ACC112 (cell line): Measurements from ENCODE around the gene PHF21B.

Source experiments
- H2AFZ ChIP-seq: fragments of 200-600 bp; sonication (generic); one replicate; pipeline ENCODE4 v1.6.0; 2017; ENCODE audit warnings: antibody characterized with exemption, low read length; ENCODE audit not compliant: unreplicated experiment
- H3K27ac ChIP-seq: fragments of 200-600 bp; sonication (generic); 2 replicates; pipeline ENCODE4 v1.5.1; 2014; ENCODE audit warnings: low read depth, mild to moderate bottlenecking, antibody characterized with exemption, low read length, moderate library complexity
- H3K27me3 ChIP-seq: fragments of 200-600 bp; sonication (generic); 2 replicates; pipeline ENCODE4 v1.6.1; 2014; ENCODE audit warnings: mild to moderate bottlenecking, antibody characterized with exemption, low read length, moderate library complexity, mixed read lengths; ENCODE audit not compliant: insufficient read depth
- H3K36me3 ChIP-seq: fragments of 200-600 bp; sonication (generic); 2 replicates; pipeline ENCODE4 v1.6.1; 2016; ENCODE audit warnings: mild to moderate bottlenecking, antibody characterized with exemption, low read length, moderate library complexity, mixed read lengths; ENCODE audit not compliant: insufficient read depth
- H3K4me1 ChIP-seq: fragments of 200-600 bp; sonication (generic); one replicate; pipeline ENCODE4 v1.6.1; 2016; ENCODE audit warnings: low read length, mixed read lengths; ENCODE audit not compliant: insufficient read depth, unreplicated experiment, control insufficient read depth
- H3K4me3 ChIP-seq: fragments of 200-600 bp; sonication (generic); 2 replicates; pipeline ENCODE4 v1.5.1; 2014; ENCODE audit warnings: mild to moderate bottlenecking, low read depth, low read length
- H3K79me2 ChIP-seq: fragments of 200-600 bp; sonication (generic); one replicate; pipeline ENCODE4 v1.6.0; 2016; ENCODE audit warnings: low read length; ENCODE audit not compliant: control insufficient read depth, unreplicated experiment, insufficient read depth

The PHF21B gene

DNA sequence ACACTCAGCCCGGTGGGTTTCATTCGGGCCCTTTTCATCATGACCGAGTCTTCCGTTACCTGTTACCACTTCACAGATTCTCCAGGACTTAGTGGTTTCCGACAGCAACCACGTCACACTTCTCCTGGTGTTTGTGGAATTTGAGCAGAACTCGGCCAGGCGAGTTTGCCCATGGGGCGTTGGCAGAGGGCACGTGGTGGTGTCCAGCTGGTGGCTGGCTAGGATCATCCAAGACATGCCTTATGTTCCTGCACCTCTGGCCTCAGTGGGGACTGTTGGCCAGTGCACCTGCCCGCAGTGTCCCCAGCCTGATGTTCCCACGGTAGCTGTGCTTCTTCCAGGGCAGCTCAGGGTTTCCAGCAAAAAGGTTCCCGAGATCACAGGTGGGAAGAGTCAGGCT is 170.1 kb downstream of the PHF21B start:
- H3K4me1 ChIP-seq = no peaks in the 10 kb centered on the region

DNA sequence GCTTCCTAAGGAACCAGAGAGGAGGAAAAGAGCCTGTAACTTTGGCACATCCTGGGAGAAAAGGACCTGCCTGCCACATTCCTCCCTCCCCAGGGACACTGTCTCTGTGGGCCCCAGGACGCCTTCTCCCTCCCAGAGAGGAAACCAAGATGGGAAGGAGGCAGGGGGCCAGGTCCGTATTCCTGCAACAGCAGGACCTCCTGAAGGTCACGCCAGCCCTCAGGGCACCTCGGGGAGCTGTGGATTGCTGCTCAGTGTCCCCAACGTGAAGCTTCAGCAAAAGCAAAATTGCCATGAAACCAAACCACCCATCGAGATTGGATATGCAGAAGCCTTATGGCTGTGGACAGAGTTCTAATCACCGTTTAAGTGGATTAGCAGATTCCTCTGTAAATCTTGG is 170.7 kb downstream of the PHF21B start:
- Histone ChIP-seq H3K27me3 (peaks cover 16% of the 10 kb centered on the region), H3K36me3 (no peaks in the 10 kb centered on the region), H3K79me2 (no peaks in the 10 kb centered on the region), H3K27ac (no peak overlapping the region), H2AFZ (no peak overlapping the region), H3K4me1 (no peaks in the 10 kb centered on the region), H3K4me3 (no peak overlapping the region)

More for the DNA sequence above, 170.1 kb downstream of the PHF21B start:
- Histone ChIP-seq H3K27ac (no peak overlapping the region), H3K36me3 (no peaks in the 10 kb centered on the region), H3K27me3 (peaks cover 16% of the 10 kb centered on the region), H2AFZ (no peak overlapping the region), H3K79me2 (no peaks in the 10 kb centered on the region), H3K4me3 (no peak overlapping the region)

DNA sequence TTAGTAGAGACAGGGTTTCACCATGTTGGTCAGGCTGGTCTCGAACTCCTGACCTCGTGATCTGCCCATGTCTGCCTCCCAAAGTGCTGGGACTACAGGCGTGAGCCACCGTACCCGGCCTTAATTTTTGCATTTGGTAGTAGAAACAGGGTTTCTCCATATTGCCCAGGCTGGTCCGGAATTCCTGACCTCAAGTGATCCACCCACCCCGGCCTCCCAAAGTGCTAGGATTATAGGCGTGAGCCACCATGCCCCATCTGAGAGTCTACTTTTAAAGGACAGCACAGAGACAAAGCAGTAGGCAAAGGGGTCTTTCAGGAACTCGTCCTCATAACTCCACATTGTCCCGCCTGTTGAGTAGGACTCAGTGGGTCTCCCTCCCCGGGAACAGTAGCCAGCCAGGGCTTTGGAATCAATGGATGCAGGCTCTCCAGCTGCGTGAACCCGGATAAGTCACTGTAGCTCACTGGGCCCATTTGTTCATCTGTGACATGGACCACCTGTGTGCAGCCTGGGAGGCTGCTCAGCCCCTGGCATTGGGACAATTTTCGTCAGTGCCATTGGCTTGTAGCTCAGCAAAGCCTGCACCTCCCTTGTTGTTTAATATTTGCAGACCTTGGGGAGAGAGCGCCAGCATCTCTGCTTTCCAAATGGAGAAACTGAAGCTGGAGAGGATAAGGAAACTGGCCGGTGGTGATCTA is 171.3 kb downstream of the PHF21B start:
- Histone ChIP-seq H3K4me1 (no peaks in the 10 kb centered on the region), H2AFZ (no peak overlapping the region), H3K27ac (no peak overlapping the region), H3K79me2 (no peaks in the 10 kb centered on the region), H3K36me3 (no peaks in the 10 kb centered on the region), H3K27me3 (peaks cover 19% of the 10 kb centered on the region), H3K4me3 (no peak overlapping the region)

DNA sequence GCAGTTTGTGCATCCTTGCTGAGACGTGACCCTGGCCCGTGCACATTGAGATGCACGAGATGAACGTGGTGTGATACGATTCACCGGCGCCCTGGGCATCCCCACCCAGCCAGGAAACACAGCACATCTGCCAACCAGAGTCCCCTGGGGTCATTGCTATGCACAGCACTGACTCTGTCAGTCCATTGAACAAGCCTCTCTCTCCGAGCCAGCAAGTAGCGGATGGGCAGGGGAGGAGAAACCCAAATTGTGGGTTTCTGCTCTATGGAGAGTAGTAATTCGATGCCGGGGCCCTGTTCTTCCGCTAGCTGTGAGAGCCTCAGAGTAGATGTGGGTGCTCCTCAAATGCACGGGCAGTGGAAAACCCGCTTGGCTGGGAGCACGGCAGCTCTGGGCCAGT is 172.3 kb downstream of the PHF21B start:
- H3K4me1 ChIP-seq = no peaks in the 10 kb centered on the region
- peaks cover 19% of the 10 kb centered on the region for H3K27me3 ChIP-seq
- no peak overlapping the region for H3K27ac ChIP-seq
- no peak overlapping the region for H2AFZ ChIP-seq
- H3K36me3 ChIP-seq = no peaks in the 10 kb centered on the region
- H3K79me2 ChIP-seq = no peaks in the 10 kb centered on the region
- no peak overlapping the region for H3K4me3 ChIP-seq

DNA sequence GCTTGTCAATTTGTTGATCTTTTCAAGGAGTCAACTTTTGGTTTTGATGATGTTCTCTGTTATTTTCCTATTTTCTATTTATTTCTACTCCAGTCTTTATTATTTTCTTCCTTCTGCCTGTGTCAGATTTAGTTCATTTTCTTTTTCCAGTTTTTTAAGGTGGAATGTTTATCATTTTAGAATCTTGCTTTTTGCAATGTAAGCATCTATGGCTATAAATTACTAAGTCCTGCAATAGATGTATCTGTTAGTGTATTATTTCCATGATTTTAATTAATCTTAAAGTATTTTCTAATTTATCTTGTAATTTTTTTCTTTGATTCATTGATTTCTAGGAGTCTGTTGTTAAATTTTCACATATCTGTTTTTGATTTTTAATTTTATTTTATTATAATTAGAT is 175.7 kb downstream of the PHF21B start:
- Histone ChIP-seq H2AFZ (no peak overlapping the region), H3K27me3 (peaks cover 16% of the 10 kb centered on the region; the same call in 1 of the 2 replicates), H3K79me2 (no peaks in the 10 kb centered on the region), H3K36me3 (no peaks in the 10 kb centered on the region), H3K4me3 (no peak overlapping the region), H3K4me1 (no peaks in the 10 kb centered on the region), H3K27ac (no peak overlapping the region)

DNA sequence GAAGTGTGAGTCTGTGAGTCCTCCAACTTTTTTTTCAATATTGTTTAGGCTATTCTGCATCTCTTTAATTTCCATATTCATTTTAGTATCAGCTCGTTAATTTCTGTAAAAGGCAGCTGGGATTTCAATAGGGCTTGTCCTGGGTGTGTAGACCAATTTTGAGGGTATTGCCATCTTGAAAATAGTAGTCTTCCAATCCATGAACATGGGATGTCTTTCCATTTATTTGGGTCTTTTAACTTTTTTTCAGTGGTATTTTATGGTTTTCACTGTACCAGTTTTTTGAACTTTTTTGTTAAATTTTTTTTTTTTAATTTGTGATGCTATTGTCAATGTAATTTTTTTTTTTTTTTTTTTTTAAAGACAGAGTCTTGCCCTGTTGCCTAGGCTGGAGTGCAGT is 177.9 kb downstream of the PHF21B start:
- no peak overlapping the region for H3K27ac ChIP-seq
- peaks cover 3% of the 10 kb centered on the region; the same call in 1 of the 2 replicates for H3K27me3 ChIP-seq
- no peak overlapping the region for H2AFZ ChIP-seq
- H3K4me3 ChIP-seq = no peak overlapping the region
- H3K36me3 ChIP-seq = no peaks in the 10 kb centered on the region
- no peaks in the 10 kb centered on the region for H3K79me2 ChIP-seq
- no peaks in the 10 kb centered on the region for H3K4me1 ChIP-seq
